ENCODE measurements around the gene DCAF10. TPM values are rescaled to one million over a fixed set of nuclear protein-coding genes. Genes with fewer than 3 reads are reported as not detected.

Gene DCAF10
- total and polyA plus RNA-seq, 2 of the 13 experiments (the other 11 are each of a cell fraction or from before 2014, with no cell fraction given), result 9.2 to 20.3 TPM

- TF ChIP-seq KLF11 (CRISPR knock-in tag; IDR thresholded peaks at IDR 0.05) (0 out of 2 replicates have a peak, but pooled peaks have one; percentile 34), AKNA (CRISPR knock-in tag; IDR thresholded peaks at IDR 0.05; ENCODE audit: borderline replicate concordance) (no peak), THAP9 (CRISPR knock-in tag; IDR thresholded peaks at IDR 0.05; ENCODE audit: borderline replicate concordance) (peak; percentile 58; the same call in 1 of the 2 replicates), EED (CRISPR knock-in tag; IDR thresholded peaks at IDR 0.05) (peak; percentile 46; the same call in 1 of the 2 replicates), TBX3 (IDR thresholded peaks at IDR 0.05; ENCODE audit: borderline replicate concordance) (no peak), THRA (CRISPR knock-in tag; IDR thresholded peaks at IDR 0.05; ENCODE audit: borderline replicate concordance) (0 out of 2 replicates have a peak, but pooled peaks have one; percentile 23), SMAD3 (CRISPR knock-in tag; IDR thresholded peaks at IDR 0.05) (0 out of 2 replicates have a peak, but pooled peaks have one; percentile 34), GATAD2A (CRISPR knock-in tag; IDR thresholded peaks at IDR 0.05) (peak; percentile 44; the same call in 1 of the 2 replicates), ZNF496 (CRISPR knock-in tag; IDR thresholded peaks at IDR 0.05; ENCODE audit: insufficient replicate concordance) (no peak), ATF7 (IDR thresholded peaks at IDR 0.05) (no peak), ATF7 (CRISPR knock-in tag; IDR thresholded peaks at IDR 0.05) (no peak), RCOR2 (CRISPR knock-in tag; IDR thresholded peaks at IDR 0.05) (peak; percentile 33; the same call in 1 of the 2 replicates), ZNF547 (CRISPR knock-in tag; IDR thresholded peaks at IDR 0.05) (peak; percentile 47; the same call in 1 of the 2 replicates), THAP11 (CRISPR knock-in tag; IDR thresholded peaks at IDR 0.05) (peak; percentile 38; the same call in 1 of the 2 replicates), ZNF550 (CRISPR knock-in tag; IDR thresholded peaks at IDR 0.05; ENCODE audit: borderline replicate concordance) (0 out of 2 replicates have a peak, but pooled peaks have one; percentile 56), ZNF343 (CRISPR knock-in tag; IDR thresholded peaks at IDR 0.05) (no peak)
- TF ChIP-seq, protein P1, sequence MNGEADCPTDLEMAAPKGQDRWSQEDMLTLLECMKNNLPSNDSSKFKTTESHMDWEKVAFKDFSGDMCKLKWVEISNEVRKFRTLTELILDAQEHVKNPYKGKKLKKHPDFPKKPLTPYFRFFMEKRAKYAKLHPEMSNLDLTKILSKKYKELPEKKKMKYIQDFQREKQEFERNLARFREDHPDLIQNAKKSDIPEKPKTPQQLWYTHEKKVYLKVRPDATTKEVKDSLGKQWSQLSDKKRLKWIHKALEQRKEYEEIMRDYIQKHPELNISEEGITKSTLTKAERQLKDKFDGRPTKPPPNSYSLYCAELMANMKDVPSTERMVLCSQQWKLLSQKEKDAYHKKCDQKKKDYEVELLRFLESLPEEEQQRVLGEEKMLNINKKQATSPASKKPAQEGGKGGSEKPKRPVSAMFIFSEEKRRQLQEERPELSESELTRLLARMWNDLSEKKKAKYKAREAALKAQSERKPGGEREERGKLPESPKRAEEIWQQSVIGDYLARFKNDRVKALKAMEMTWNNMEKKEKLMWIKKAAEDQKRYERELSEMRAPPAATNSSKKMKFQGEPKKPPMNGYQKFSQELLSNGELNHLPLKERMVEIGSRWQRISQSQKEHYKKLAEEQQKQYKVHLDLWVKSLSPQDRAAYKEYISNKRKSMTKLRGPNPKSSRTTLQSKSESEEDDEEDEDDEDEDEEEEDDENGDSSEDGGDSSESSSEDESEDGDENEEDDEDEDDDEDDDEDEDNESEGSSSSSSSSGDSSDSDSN (CRISPR knock-in tag; IDR thresholded peaks at IDR 0.05), result peak; percentile 35; the same call in 1 of the 2 replicates
Observed at GRCh38 chr9:37913480-37914153, 113.0 kb downstream of the DCAF10 start (continued).

Measured in HepG2 (cell line).